Measurements from ENCODE around the gene DCP2.

Gene DCP2

GRCh38 chr5:113047733-113048652 is 71.4 kb downstream of the DCP2 start:
- DNase-seq (ENCODE audit: low read depth), result no peak

- no peak for DNase-seq (ENCODE audit: low read depth)
Observed at GRCh38 chr5:113048931-113049330, 72.3 kb downstream of the DCP2 start.

GRCh38 chr5:113050721-113051382 is 74.3 kb downstream of the DCP2 start:
- no peak for DNase-seq (ENCODE audit: low read depth)

DNA sequence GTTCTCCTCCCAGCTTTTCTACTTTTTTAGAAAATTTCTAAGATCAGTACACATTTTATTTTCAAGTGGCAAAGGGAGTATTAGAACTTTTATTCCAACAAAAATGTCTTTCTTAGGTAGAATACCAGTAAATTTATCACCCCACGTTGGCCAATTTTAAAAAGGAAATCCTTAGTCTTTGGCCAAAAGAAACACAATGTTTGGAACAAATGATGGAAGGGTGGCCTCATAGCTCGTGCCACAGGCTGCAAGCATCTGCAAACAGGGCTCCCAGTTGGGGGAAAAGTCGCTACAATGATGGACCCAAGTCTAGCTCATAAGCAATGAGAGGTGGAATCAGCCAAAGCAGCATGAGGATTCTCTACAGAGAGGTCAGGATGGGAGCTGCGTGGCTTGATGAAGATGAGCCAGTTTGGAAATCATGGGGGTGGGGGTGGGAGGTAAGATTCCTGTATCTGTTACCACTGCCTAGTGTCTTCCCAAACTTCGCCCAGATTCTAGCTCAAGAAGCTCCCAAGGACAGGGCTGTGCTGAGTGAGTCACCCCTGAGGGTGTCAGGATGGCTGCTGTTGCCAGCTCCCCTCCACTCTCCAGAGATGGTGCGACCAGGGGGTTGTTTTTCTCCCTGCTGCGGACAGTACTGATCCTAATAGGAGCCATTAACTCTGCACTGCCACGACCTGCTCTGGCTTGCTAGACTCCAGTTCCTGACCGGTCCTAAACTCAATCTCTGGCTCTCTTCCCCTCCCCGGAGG is 75.6 kb downstream of the DCP2 start:
- DNase-seq (ENCODE audit: low read depth), result no peak

DNA sequence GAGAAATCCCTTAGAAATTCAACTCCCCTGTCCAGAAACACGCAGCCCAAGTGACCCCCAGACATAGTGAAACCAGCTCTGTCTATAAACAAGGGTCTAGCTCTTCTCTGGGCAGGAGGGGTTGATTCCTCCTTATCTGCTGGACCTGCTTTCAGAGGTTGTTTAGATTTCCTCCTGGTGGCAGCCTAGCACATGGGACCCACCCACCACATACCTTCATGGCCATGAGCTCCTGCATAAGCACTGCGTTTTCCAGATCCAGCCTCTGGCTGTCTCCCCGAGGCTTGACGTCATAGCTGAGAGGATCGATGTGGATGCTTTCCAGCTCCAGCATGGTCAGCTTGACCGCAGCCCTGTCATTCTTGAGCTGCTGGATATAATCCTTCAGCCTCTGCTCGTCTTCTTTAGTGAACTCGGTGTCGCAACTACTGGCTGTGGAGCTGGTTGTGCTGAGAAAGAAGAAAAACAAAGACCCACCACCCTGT is 77.0 kb downstream of the DCP2 start:
- DNase-seq (ENCODE audit: low read depth), result no peak

- no peak for DNase-seq (ENCODE audit: low read depth)
Observed at GRCh38 chr5:113054899-113055298, 78.3 kb downstream of the DCP2 start.

GRCh38 chr5:113056988-113057387 is 80.4 kb downstream of the DCP2 start:
- no peak for DNase-seq (ENCODE audit: low read depth)

- DNase-seq (ENCODE audit: low read depth), result no peak
Observed at GRCh38 chr5:113057557-113057984, 81.0 kb downstream of the DCP2 start.

DNA sequence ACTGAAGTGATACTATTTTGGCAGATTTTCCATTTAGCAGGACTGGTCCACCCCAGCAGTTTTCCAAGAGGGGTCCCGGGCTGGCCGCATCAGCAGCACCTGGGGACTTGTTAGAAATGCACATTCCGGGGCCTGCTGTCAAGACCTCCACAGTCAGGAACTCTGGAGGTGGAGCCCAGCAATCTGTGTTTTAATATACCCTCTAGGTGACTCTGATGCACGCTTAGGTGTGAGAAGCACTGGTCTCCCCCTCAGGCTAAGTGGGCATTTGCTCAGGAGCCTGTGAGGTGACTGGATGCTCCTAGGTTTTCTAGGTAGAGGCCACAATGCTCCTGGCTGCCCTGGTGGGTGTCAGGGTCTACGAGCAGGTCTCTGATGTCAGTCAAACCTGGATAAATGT is 81.7 kb downstream of the DCP2 start:
- DNase-seq (ENCODE audit: low read depth), result no peak

DNA sequence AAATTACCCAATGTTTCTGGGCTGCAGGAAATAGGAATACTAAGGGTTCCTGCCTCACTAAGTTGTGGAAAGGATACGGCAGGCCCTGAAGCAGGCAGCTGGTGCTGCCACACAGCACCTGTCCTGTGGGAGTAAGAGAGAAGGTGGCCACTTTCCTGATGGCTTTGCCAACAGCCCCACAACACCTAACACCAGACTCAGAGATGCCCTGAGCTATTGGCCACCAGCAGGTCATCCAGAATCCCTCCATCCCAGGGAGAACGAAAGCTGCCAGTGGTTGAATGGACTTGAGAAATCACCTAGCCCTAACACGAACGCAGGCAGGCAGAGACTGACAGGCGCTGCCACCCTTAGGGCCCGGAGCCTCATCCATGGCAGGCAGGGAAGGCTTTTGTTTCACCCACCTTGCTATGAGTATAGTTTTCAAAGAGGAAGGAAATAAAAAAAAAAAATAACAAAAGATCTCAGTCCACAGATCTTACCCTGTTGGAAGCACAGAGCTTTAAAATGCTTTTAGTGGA is 82.2 kb downstream of the DCP2 start:
- DNase-seq (ENCODE audit: low read depth), result no peak

GRCh38 chr5:113059232-113060040 is 82.8 kb downstream of the DCP2 start:
- DNase-seq (ENCODE audit: low read depth), result no peak

DNA sequence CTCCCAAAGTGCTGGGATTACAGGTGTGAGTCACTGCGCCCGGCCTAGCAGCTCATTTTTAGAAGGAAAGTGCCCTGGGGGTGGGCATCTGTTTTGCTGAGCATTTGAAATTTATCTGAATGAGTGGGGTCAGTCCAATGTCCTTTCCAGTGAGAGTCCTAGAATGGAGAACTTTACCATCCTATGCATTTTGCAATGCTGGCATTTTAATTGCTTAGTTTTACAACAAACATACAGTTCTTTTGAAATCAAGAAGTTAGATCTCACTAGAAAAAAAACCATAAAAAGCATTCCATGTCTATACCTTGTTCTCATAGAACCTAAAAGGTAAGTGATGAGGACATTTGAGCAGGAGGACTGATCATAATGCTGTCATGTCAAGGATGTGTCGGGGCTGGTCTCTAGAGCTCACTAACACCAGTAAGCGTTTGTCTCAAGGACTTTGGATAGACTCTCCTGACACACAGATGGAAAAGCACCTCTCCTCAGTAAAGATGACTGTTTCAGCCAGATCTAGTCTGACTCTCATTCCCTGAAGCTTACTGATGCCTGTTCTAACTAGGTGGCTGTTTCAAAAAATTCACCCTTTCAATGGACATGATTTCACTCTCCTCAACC is 83.9 kb downstream of the DCP2 start:
- DNase-seq (ENCODE audit: low read depth), result no peak

DNA sequence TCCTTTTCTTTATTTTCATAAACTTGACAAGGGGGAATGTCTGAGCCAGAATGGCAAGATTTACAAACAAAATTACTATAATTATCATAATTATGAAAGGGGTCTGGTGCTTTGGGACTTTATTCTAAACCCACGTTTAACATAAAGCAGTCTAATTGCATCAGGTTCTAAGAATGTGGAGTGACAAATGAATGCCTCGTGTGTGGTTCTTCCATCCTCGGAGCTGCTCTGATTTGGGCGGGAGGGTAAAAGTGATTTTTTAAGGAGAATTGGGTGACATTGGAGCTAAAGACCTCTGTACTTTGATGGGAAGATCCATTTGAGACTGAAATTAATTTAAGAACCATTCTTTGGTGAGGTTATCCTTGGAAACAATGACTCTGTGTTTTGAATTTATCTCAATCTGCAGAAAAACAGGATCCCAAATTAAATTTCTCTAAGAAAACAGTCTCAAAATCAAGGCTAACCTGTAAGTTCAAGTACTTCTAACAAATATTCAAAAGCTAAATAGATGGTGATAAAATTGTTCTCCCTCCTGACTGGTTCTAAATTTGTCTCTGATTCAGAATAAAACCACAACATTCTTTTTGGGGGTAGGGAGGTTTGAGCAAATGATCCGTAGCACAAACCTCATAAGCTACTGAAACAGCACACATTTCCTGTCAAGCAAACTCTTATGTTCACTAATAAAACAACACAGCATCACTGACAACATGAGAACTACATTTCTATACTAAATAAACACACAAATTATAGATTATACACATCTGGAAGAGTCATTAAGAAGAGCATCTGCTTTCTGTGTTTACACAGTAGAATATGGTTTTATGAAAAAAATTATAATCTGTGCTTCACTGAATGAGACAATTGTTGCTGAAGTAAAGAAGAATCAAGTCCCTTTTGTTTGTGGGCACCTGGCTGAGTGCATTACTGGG is 85.5 kb downstream of the DCP2 start:
- DNase-seq (ENCODE audit: low read depth), result no peak

DNA sequence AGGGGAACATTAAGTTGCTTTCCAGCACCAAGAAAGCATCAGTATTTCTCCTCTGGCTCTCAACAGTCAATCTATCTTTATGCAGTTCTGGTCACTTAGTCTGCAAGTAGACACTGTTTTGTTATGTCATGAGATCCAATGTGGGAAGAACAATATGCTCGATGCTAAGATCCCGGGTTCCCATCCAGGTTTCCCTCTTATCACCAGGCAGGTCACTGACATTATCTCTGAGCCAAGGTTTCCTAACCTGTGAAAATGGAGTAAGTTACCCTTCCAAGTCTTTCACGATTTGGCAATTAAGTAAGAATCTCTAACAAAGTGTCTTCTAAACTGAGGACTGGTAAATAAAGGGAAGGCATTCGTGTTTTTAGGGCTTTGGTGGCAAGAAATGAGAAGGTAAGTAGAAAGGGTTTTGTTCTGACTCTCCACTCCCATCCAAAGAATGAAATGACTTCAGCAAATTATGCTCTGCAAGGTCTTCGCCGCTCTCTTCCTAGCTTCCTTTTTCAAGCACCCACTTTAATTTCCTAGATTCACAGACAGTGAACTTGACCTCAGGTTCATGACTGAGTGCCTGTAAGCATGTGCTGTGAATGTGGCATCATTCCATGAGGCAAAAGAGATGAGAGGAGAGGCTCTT is 86.4 kb downstream of the DCP2 start:
- DNase-seq (ENCODE audit: low read depth), result no peak

DNA sequence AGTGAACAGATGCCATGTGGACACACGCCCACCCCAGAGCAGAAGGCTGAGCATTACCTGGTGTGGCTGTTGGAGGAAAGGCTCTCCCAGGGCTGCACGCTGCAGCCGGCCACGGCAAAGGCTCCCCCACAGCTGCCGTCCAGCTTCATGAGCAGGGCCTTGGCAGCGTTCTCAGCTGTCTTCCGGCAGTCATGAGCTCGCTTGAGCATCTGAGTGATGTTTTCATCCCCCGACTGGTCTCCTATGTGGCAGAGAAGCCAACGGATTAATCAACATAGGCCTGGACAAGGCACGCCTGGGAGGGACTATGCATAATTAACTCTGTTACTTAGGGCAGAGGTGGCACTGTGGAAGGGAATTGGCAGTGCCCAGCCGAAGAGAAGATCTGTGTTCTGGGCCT is 87.3 kb downstream of the DCP2 start:
- no peak for DNase-seq (ENCODE audit: low read depth)

- no peak for DNase-seq (ENCODE audit: low read depth)
Observed at GRCh38 chr5:113064806-113065205, 88.2 kb downstream of the DCP2 start.

DNA sequence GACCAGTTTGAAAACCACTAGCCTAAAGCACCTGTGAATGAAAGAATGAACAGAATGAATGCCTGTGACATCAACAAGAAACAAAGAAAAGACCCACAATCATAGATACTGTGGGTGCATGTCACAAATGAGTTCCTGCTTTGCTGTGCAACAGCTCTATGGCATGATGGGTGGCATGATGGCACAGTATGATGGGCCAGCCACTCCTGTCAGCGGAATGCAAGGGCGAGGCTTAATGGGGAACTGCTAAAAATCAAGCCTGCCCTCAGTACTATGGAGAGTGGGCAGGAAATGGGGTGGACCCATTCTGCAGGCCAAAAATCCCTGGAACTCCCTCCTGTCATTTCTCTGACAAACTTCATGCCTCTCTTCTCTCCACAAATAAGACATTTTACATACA is 89.0 kb downstream of the DCP2 start:
- DNase-seq (ENCODE audit: low read depth), result no peak

GRCh38 chr5:113067635-113068344 is 91.2 kb downstream of the DCP2 start:
- no peak for DNase-seq (ENCODE audit: low read depth)

GRCh38 chr5:113068559-113068958 is 92.0 kb downstream of the DCP2 start:
- DNase-seq (ENCODE audit: low read depth), result no peak
